Measurements from ENCODE around the gene CCDC78. TPM values are rescaled to one million over a fixed set of nuclear protein-coding genes. Genes with fewer than 3 reads are reported as not detected.

The CCDC78 gene
- total and polyA plus RNA-seq, 2 of the 4 experiments (the other 2 are of a cell fraction) = 0.54 to 4.6 TPM

DNA sequence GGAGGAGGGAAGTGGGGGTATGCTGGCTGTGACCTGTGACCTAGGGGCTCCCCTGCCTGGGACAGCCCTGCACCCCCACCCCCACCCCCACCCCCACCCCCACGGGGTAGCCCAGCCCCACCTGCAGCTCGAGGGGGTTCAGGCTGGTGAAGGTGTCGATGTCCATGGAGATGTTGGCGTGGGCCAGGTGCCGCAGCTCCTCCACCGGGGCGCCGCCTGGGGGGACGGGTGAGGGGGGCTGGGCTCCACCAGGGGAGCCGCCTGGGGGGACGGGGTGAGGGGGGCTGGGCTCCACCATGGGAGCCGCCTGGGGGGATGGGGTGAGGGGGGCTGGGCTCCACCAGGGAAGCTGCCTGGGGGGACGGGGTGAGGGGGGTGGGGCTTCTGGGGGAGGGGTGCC is 44.2 kb upstream of the CCDC78 start:
- dilution Hi-C loops (cut with HindIII; ENCODE audit: low sequenced_read_pairs, unreplicated experiment) (no loop called here), in situ Hi-C loops (cut with MboI; ENCODE audit: low sequenced_read_pairs) (no loop called here), intact Hi-C loops (cut with micrococcal nuclease) (no loop called here)
- no peak overlapping the region for H2BK20ac ChIP-seq (ENCODE audit: low read depth, low read length)
- no peaks in the 10 kb centered on the region for H3K79me1 ChIP-seq (ENCODE audit: low read depth in 1 of 2, low read length in 2 of 2)
- no peaks in the 10 kb centered on the region for H3K27me3 ChIP-seq (ENCODE audit: control insufficient read depth, insufficient read depth, low read length)
- H2BK5ac ChIP-seq (ENCODE audit: low read depth, low read length, poor library complexity, severe bottlenecking) = no peak overlapping the region
- H3K9me3 ChIP-seq (ENCODE audit: control insufficient read depth, insufficient read depth, low read length) = no peaks in the 10 kb centered on the region
- H3K9ac ChIP-seq (ENCODE audit: low read depth, low read length) = no peak overlapping the region
- no peaks in the 10 kb centered on the region for H3K4me1 ChIP-seq (ENCODE audit: control insufficient read depth, insufficient read depth, low read length)
- H2AK9ac ChIP-seq (replicated peaks; ENCODE audit: low read depth, low read length, poor library complexity) = no peak overlapping the region
- H2AK5ac ChIP-seq (ENCODE audit: low read depth, low read length) = no peak overlapping the region
- no peak overlapping the region for H3K18ac ChIP-seq (ENCODE audit: low read depth, low read length)
- H3K4me2 ChIP-seq (ENCODE audit: low read depth, low read length) = no peak overlapping the region
- no peaks in the 10 kb centered on the region for H4K20me1 ChIP-seq (ENCODE audit: insufficient read depth, low read length)
- H2AFZ ChIP-seq (replicated peaks; ENCODE audit: low read length, poor library complexity) = no peak overlapping the region
- WGBS, 2 experiments (ENCODE audit: extremely low coverage in 2 of 2, insufficient read length in 1 of 2) = no CpG with 5 or more reads among the region's 13 CpGs
- no peak overlapping the region for H3K56ac ChIP-seq (ENCODE audit: extremely low read depth, insufficient read depth, low read length)
- ChIA-PET POLR2A (ENCODE audit: unreplicated experiment) (no interaction called here), CTCF (no interaction called here)
- TF ChIP-seq RFX5 (IDR thresholded peaks at IDR 0.05; ENCODE audit: low read depth, low read length) = no peak
- DNase-seq = no peak
- no peak overlapping the region for H3K4ac ChIP-seq (ENCODE audit: low read depth, low read length)
- H3K9me1 ChIP-seq (ENCODE audit: insufficient read depth, low read length) = no peaks in the 10 kb centered on the region
- no peak overlapping the region for H3K14ac ChIP-seq (replicated peaks; ENCODE audit: low read depth, low read length)
- H2BK120ac ChIP-seq (ENCODE audit: low read depth, low read length) = no peak overlapping the region
- H4K8ac ChIP-seq (ENCODE audit: low read depth in 2 of 2, low read length in 2 of 2) = no peak overlapping the region
- no peak overlapping the region for H3K23ac ChIP-seq (ENCODE audit: low read depth, low read length)
- no peak overlapping the region for H3K4me3 ChIP-seq (ENCODE audit: insufficient read depth, low read depth, low read length)
- H3K36me3 ChIP-seq (ENCODE audit: control insufficient read depth, insufficient read depth, low read length) = no peaks in the 10 kb centered on the region
- H3K27ac ChIP-seq (ENCODE audit: insufficient read depth, low read length) = no peak overlapping the region
- no peak overlapping the region for H4K5ac ChIP-seq (ENCODE audit: low read depth, low read length)
- no peak overlapping the region for H2BK15ac ChIP-seq (ENCODE audit: low read depth, low read length)
- no peak for ATAC-seq (ENCODE audit: low read depth)
- H4K91ac ChIP-seq (ENCODE audit: insufficient read depth, low read depth, low read length) = no peak overlapping the region
- BruUV-seq (replicated peaks) = no TSS peak

Data from IMR-90 (cell line).